Epithelial cell of proximal tubule (primary cell): ENCODE results near the gene PRKN. TPM values are rescaled to one million over a fixed set of nuclear protein-coding genes. Genes with fewer than 3 reads are reported as not detected.

ENCODE experiments used
- DNase-seq: peaks from one replicate; pipeline ENCODE4 v3.0.0-alpha.2; 2011; ENCODE audit warnings: low read depth
- H3K4me3 ChIP-seq: 2 replicates; pipeline ENCODE4 v1.5.1; 2011; ENCODE audit warnings: low read depth, mild to moderate bottlenecking, low read length
- total RNA-seq: library from RNA; depleted of rRNA; stranded (reverse); fragments of >200 nt; gene quantifications from 2 replicates; pipeline ENCODE4 v1.2.3, GENCODE V29; 2015
- TF ChIP-seq, protein P1 (sequence below): conservative IDR thresholded peaks from 2 replicates; pipeline ENCODE4 v1.5.1; 2012; ENCODE audit warnings: low read depth, mild to moderate bottlenecking, low read length

Gene PRKN
- total RNA-seq, 1 donor from 2014 or later, result 0.58 TPM

DNA sequence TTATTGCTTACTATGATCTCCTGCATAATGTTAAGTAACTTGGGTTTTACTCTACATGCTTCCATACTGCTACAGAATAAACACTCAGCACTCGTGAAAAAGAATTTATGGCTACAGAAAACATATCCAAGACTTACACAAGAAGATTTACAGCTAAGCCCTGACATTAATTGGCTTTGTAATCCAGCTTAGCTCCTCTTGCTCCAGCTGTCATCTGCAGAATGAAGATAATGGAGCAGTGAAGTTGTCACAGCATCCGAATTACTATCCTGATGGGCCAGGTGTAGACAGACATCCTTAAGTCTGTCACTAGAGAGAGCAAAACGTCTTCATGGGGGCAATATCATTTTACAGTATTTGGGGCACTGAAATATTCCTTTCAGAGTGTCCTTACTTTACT is 155.3 kb downstream of the PRKN start:
- no peak overlapping the region for H3K4me3 ChIP-seq
- TF ChIP-seq, protein P1, sequence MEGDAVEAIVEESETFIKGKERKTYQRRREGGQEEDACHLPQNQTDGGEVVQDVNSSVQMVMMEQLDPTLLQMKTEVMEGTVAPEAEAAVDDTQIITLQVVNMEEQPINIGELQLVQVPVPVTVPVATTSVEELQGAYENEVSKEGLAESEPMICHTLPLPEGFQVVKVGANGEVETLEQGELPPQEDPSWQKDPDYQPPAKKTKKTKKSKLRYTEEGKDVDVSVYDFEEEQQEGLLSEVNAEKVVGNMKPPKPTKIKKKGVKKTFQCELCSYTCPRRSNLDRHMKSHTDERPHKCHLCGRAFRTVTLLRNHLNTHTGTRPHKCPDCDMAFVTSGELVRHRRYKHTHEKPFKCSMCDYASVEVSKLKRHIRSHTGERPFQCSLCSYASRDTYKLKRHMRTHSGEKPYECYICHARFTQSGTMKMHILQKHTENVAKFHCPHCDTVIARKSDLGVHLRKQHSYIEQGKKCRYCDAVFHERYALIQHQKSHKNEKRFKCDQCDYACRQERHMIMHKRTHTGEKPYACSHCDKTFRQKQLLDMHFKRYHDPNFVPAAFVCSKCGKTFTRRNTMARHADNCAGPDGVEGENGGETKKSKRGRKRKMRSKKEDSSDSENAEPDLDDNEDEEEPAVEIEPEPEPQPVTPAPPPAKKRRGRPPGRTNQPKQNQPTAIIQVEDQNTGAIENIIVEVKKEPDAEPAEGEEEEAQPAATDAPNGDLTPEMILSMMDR, result no peak
- DNase-seq, result no peak

DNA sequence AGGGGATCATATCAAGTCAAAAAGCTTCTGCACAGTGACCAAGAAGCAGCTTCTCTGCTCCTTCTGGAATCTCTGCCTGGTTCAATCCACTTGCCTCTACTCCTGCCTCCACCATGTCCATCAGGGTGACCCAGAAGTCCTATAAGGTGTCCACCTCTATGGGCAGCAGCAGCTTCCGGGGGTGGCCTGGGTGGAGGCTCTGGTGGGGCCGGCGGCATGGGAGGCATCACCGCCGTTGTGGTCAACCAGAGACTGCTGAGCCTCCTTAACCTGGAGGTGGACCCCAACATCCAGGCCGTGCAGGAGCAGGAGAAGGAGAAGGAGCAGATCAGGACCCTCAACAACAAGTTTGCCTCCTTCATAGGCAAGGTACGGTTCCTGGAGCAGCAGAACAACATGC is 159.3 kb downstream of the PRKN start:
- TF ChIP-seq, protein P1, result no peak
- no peak for DNase-seq
- no peak overlapping the region for H3K4me3 ChIP-seq

DNA sequence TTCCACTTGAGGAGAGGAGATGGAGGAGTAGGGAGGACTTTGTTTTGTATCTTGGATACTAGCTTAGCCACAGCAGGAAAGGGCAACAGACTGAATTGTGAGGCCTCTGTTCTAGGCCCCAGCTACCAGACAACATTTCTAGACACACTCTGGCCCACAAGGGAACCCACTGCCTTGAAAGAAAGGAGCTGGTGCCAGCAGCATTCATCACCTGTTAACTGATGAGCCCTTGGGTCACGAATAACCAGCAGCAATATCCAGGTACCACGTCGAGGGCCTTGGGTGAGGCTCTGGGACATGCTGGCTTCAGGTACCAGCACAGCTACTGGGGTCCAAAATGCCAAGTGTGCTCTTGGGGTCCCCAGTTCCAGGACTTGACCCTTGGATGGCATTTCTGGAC is 165.5 kb downstream of the PRKN start:
- no peak overlapping the region for H3K4me3 ChIP-seq
- TF ChIP-seq, protein P1, result no peak
- DNase-seq, result no peak

DNA sequence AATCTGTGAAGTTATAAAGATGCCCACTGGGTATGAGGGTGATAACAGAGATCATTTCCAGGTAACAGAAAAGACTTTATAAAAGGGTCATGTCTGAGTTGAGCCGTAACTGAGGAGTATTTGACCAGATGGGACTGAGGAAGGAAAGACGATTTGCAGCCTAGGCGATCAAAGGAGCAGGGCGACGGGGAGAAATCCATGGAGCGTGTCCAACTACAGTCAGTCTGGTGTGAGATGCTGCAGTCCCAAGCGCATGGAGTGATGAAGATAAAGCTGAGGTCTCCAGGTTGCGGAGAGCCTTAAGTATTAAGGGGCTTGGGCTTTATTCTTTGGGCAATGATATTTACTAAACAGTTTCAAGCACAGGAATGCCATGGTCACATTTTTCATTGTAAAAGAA is 166.7 kb downstream of the PRKN start:
- DNase-seq, result no peak
- TF ChIP-seq, protein P1, result no peak
- H3K4me3 ChIP-seq, result no peak overlapping the region

DNA sequence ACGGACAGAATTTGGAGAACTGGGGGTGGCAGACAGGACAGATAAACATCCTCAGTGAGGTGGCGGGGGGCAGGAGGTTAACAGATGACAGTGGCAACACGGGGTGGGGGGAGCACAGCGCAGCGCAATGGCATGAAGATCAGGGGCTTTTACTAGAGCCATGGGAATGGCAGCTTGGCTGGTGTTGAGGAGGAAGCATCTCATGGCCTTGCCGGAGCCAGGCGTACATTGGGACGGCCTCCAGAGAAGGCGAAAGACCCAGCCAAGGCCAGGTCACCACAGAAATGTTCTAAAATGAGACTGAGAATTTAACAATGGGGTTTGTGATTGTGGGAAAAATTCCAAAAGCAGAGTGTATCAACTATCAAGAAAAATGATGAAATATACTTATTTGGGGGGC is 173.0 kb downstream of the PRKN start:
- DNase-seq, result no peak
- H3K4me3 ChIP-seq, result no peak overlapping the region
- TF ChIP-seq, protein P1, result no peak

DNA sequence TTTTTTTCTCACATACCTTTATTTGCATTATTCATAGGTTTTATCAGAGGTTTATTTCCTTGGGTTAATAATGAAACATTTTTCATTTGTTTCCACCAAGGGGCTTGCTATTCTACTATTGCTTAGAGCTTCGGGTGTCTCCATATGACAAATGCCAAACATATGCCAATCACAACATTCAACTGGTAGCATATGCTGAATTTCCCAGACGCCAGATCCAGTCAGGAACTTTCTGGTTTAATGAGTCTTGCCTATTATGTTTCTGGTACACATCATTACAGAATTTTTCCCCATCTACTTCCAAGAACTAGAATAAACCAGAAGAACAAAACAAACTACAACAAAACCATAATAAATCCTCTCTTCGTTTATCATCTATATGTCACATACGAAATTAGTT is 180.7 kb downstream of the PRKN start:
- no peak for DNase-seq
- H3K4me3 ChIP-seq, result no peak overlapping the region
- TF ChIP-seq, protein P1, result no peak

DNA sequence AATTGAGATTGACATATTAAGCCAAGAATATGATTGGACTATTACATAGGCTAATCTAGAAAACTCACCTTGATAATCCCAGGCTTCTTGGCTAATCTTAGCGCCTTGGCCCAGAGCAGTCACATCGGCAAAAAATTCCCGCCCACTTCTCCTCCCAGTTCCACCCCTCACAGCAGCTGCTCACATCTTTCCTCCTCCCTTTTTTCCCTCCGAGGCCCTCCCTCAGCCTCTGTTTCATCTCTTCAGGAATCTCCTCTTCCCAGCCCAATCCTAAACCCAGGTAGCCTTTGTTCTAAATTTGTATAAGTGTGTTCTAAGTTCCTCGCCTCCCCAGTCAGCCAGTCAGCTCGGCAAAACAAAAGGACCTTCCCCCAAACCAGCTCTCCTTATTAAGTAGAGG is 184.3 kb downstream of the PRKN start:
- DNase-seq, result no peak
- H3K4me3 ChIP-seq, result no peak overlapping the region
- TF ChIP-seq, protein P1, result no peak
